HUDEP-2 (cell line): ENCODE data around the gene USP32.

Experiments
- DNase-seq, 76 experiments: peaks; one replicate each; lab custom pipeline; 2025; ENCODE audit not compliant: unreplicated experiment in 76 of 76; lab: John Stamatoyannopoulos, UW

The USP32 gene

GRCh38 chr17:60141111-60142018 lies 250.6 kb downstream of the USP32 start:
- DNase-seq: peak in 7 of 76 experiments; percentile 4 to 24 (median 15)

DNA sequence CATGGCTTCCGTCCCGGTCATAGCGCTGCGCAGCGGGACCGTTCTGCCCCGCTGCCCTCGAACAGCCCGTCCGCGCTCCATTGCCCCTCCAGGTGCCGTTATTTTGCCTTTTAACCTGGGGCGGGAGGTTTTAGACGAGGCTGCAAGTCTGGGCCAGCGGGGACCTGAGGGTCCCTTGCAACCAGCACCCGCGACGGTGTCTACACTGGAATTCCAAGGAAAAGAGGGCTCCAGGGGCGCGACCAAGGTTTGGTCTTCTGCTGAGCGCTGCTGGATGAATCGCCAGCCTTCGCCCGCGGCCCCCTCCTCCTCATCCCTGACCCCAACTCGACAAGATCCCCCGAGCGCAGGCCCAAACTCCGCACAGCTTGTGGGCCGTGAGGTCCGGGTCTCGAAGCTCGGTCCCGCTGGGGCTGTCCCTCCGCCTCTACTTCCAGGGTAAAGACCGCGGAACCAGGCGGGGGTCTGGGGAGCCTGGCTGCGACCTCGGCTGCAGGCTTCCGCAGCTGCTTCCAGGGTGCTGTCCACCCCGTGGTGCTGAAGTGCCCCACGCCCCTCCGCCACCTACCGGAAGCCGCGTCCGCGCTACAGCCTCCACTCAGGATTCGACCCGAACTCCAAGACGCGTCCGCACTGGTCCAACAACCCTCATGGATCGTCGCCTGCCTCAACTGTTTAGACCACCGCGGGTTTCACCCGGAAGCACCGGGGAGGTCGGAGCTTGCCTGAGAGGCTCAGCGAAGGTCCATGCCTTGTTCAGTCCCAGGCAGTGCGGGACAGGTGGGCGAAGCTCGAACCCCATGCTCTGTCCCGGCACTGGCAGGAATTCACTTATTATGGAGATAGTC lies 252.3 kb downstream of the USP32 start:
- DNase-seq: peak in 65 of 76 experiments; percentile 4 to 80 (median 54)

DNA sequence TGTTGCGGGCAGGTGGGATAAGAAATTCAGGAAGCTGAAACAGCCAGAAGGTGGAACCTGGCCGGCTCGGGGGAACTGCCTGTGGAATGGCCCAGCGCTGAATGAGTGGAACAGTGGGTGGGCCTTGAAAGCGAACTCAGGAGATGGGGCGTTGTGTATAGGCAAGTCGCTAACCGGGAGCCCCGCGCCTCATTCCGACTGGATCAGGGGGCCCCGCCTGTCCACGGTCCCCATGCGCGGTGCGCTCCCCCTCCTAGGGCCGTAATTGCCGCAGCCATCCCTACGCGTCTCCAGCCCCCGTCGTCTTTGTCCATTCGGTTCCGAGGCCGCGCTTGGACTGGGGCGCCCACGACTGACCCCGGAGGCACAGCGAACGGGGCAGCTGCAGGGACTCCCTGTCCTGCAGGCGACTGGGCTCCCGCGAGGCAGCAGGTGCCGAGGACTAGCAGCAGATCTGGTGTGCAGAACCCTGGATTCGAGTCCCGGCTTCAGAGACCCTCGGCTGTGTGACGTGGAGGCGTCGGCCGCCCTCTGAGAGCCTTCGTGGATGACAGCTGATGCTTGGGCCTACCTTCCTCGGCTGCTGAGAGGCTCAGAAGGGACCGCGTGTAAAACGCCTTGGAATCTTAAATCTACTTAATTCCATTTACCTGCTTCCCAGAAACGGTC lies 253.0 kb downstream of the USP32 start:
- no peak for DNase-seq

- DNase-seq: no peak
Observed at GRCh38 chr17:60137731-60138130, 254.2 kb downstream of the USP32 start.

- DNase-seq: no peak
Observed at GRCh38 chr17:60135951-60136666, 255.8 kb downstream of the USP32 start.

GRCh38 chr17:60135151-60135950 lies 256.6 kb downstream of the USP32 start:
- peak in 74 of 76 experiments; percentile 38 to 92 (median 78) for DNase-seq

GRCh38 chr17:60134396-60135150 lies 257.4 kb downstream of the USP32 start:
- peak in 12 of 76 experiments; percentile 5 to 54 (median 20) for DNase-seq

- no peak for DNase-seq
Observed at GRCh38 chr17:60130466-60130865, 261.5 kb downstream of the USP32 start.

GRCh38 chr17:60129164-60129563 lies 262.8 kb downstream of the USP32 start:
- no peak for DNase-seq
